HEK293 (cell line): ENCODE results near the gene ACSL4.

ENCODE experiments used
- CTCF ChIA-PET: fragments of 350-600 bp; formaldehyde crosslinking; extraction: SDS; loops from one replicate; lab custom pipeline; 2021; ENCODE audit warnings: antibody characterized with exemption; lab: Yijun Ruan, JAX
- POLR2A ChIA-PET: fragments of 300-600 bp; formaldehyde crosslinking; extraction: SDS; loops from one replicate; lab custom pipeline; 2020; ENCODE audit warnings: antibody characterized with exemption, inconsistent platforms; lab: Yijun Ruan, JAX
- H3K27ac ChIP-seq: fragments of 200-500 bp; sonication (Bioruptor generic); 2 replicates; pipeline ENCODE4 v1.5.1; 2014; ENCODE audit warnings: low read depth, low read length, control low read depth, inconsistent platforms; ENCODE audit errors: extremely low read depth
- H3K36me3 ChIP-seq, 2 experiments: fragments of 200-500 bp in 1 of 2; sonication (Bioruptor generic) in 1 of 2; 1 replicate in 1 of 2; 2 replicates in 1 of 2; pipeline ENCODE4 v1.5.1; 2014 to 2017; ENCODE audit warnings: inconsistent platforms in 2 of 2, low read length in 2 of 2; ENCODE audit not compliant: control insufficient read depth in 2 of 2, insufficient read depth in 1 of 2
- H3K4me1 ChIP-seq: fragments of 200-500 bp; sonication (Bioruptor generic); 2 replicates; pipeline ENCODE4 v1.5.1; 2014; ENCODE audit warnings: mild to moderate bottlenecking, low read length, inconsistent platforms; ENCODE audit not compliant: control insufficient read depth, insufficient read depth
- H3K4me3 ChIP-seq: 2 replicates; pipeline ENCODE4 v1.5.1; 2011; ENCODE audit warnings: low read depth, mild to moderate bottlenecking, control low read depth, low read length, moderate library complexity
- H3K9me3 ChIP-seq: fragments of 200-500 bp; sonication (Bioruptor generic); 2 replicates; pipeline ENCODE4 v1.5.1; 2014; ENCODE audit warnings: low read depth, low read length, inconsistent platforms; ENCODE audit not compliant: control insufficient read depth, insufficient read depth
- CTCF ChIP-seq: fragments of 450-650 bp; formaldehyde crosslinking; IDR thresholded peaks from 2 replicates; pipeline ENCODE4 v1.5.1; 2016; ENCODE audit warnings: missing biosample characterization, missing genetic modification characterization
- GLIS2 ChIP-seq: fragments of 450-650 bp; formaldehyde crosslinking; IDR thresholded peaks from 2 replicates; pipeline ENCODE4 v1.5.1; 2016; ENCODE audit warnings: missing biosample characterization, missing genetic modification characterization
- MEIS1 ChIP-seq: sonication (generic); formaldehyde crosslinking; IDR thresholded peaks from 2 replicates; pipeline ENCODE4 v1.8.1; 2022; ENCODE audit warnings: missing genetic modification reagents, mild to moderate bottlenecking, borderline replicate concordance
- SALL2 ChIP-seq: fragments of 450-650 bp; formaldehyde crosslinking; IDR thresholded peaks from 2 replicates; pipeline ENCODE4 v1.5.0; 2017; ENCODE audit warnings: missing biosample characterization, mild to moderate bottlenecking, missing genetic modification characterization, borderline replicate concordance
- TSHZ1 ChIP-seq: fragments of 450-650 bp; formaldehyde crosslinking; IDR thresholded peaks from 2 replicates; pipeline ENCODE4 v1.5.1; 2016; ENCODE audit warnings: missing biosample characterization, missing genetic modification characterization, borderline replicate concordance
- ZBTB44 ChIP-seq: fragments of 450-650 bp; IDR thresholded peaks from 2 replicates; pipeline ENCODE4 v1.5.1; 2018; ENCODE audit warnings: missing biosample characterization, mild to moderate bottlenecking, missing genetic modification characterization
- ZBTB49 ChIP-seq: fragments of 450-650 bp; formaldehyde crosslinking; IDR thresholded peaks from 2 replicates; pipeline ENCODE4 v1.5.1; 2016; ENCODE audit warnings: missing biosample characterization, missing genetic modification characterization, low read depth
- ZNF148 ChIP-seq: fragments of 450-650 bp; formaldehyde crosslinking; IDR thresholded peaks from 2 replicates; pipeline ENCODE4 v1.5.0; 2017; ENCODE audit warnings: missing biosample characterization, missing genetic modification characterization, borderline replicate concordance
- ZNF221 ChIP-seq: fragments of 450-650 bp; formaldehyde crosslinking; IDR thresholded peaks from 2 replicates; pipeline ENCODE4 v1.5.1; 2017; ENCODE audit warnings: missing biosample characterization, missing genetic modification characterization, borderline replicate concordance
- ZNF266 ChIP-seq: fragments of 450-650 bp; formaldehyde crosslinking; IDR thresholded peaks from 2 replicates; pipeline ENCODE4 v1.5.1; 2016; ENCODE audit warnings: missing biosample characterization, missing genetic modification characterization, low read depth
- ZNF350 ChIP-seq: fragments of 450-650 bp; formaldehyde crosslinking; IDR thresholded peaks from 2 replicates; pipeline ENCODE4 v1.5.0; 2017; ENCODE audit warnings: missing biosample characterization, mild to moderate bottlenecking, missing genetic modification characterization
- ZNF473 ChIP-seq: fragments of 450-650 bp; formaldehyde crosslinking; IDR thresholded peaks from 2 replicates; pipeline ENCODE4 v1.5.1; 2017; ENCODE audit warnings: missing biosample characterization, missing genetic modification characterization
- ZNF596 ChIP-seq: fragments of 450-650 bp; IDR thresholded peaks from 2 replicates; pipeline ENCODE4 v1.5.0; 2018; ENCODE audit warnings: missing biosample characterization, mild to moderate bottlenecking, missing genetic modification characterization, moderate library complexity
- ZNF600 ChIP-seq: fragments of 450-650 bp; formaldehyde crosslinking; IDR thresholded peaks from 2 replicates; pipeline ENCODE4 v1.5.1; 2016; ENCODE audit warnings: missing biosample characterization, missing genetic modification characterization
- ZNF660 ChIP-seq: fragments of 450-650 bp; IDR thresholded peaks from 2 replicates; pipeline ENCODE4 v1.5.1; 2018; ENCODE audit warnings: missing biosample characterization, mild to moderate bottlenecking, missing genetic modification characterization
- ZNF692 ChIP-seq: fragments of 450-650 bp; formaldehyde crosslinking; IDR thresholded peaks from 2 replicates; pipeline ENCODE4 v1.5.1; 2016; ENCODE audit warnings: missing biosample characterization, missing genetic modification characterization
- ZNF791 ChIP-seq: fragments of 450-650 bp; formaldehyde crosslinking; IDR thresholded peaks from 2 replicates; pipeline ENCODE4 v1.5.1; 2016; ENCODE audit warnings: missing biosample characterization, missing genetic modification characterization
- ZSCAN4 ChIP-seq: fragments of 450-650 bp; formaldehyde crosslinking; IDR thresholded peaks from 2 replicates; pipeline ENCODE4 v1.5.1; 2017; ENCODE audit warnings: missing biosample characterization, missing genetic modification characterization

The ACSL4 gene

GRCh38 chrX:109774706-109775105 is 41.6 kb upstream of the ACSL4 start (continued):
- no peak for TF ChIP-seq ZSCAN4 (tag by site-specific recombination)
- TF ChIP-seq ZNF600 (tag by site-specific recombination), result no peak
- no peak for TF ChIP-seq ZNF791
- TF ChIP-seq ZNF473 (tag by site-specific recombination), result no peak
- TF ChIP-seq MEIS1 (CRISPR knock-in tag), result no peak
- no peak for TF ChIP-seq ZNF660 (tag by site-specific recombination)
- TF ChIP-seq ZBTB44 (tag by site-specific recombination), result no peak
- no peak for TF ChIP-seq CTCF (tag by site-specific recombination)

GRCh38 chrX:109774136-109774535 is 41.1 kb upstream of the ACSL4 start:
- CTCF ChIA-PET, result interaction anchor here (1.9 kb wide), 1 partner anchor 62 kb away, joined by 6 read pairs; no protein-coding TSS in a partner anchor
- Histone ChIP-seq H3K9me3 (no peaks in the 10 kb centered on the region; the same call in 1 of the 2 replicates), H3K36me3 (no peaks in the 10 kb centered on the region), H3K4me1 (no peaks in the 10 kb centered on the region), H3K27ac (no peak overlapping the region), H3K4me3 (no peak overlapping the region)
- TF ChIP-seq ZNF350 (tag by site-specific recombination) (no peak), ZNF221 (no peak), ZBTB49 (tag by site-specific recombination) (no peak)
- POLR2A ChIA-PET, result no interaction called here

- ChIA-PET CTCF (interaction anchor here (1.9 kb wide), 1 partner anchor 61 kb away, joined by 6 read pairs; no protein-coding TSS in a partner anchor), POLR2A (no interaction called here)
- Histone ChIP-seq H3K36me3 (no peaks in the 10 kb centered on the region), H3K4me3 (no peak overlapping the region), H3K9me3 (no peaks in the 10 kb centered on the region; the same call in 1 of the 2 replicates), H3K27ac (no peak overlapping the region), H3K4me1 (no peaks in the 10 kb centered on the region)
- no peak for TF ChIP-seq ZNF692 (tag by site-specific recombination)
- TF ChIP-seq GLIS2 (tag by site-specific recombination), result no peak
- no peak for TF ChIP-seq TSHZ1 (tag by site-specific recombination)
- TF ChIP-seq ZNF266, result no peak
- no peak for TF ChIP-seq ZNF148 (tag by site-specific recombination)
- TF ChIP-seq ZNF596 (tag by site-specific recombination), result no peak
- TF ChIP-seq SALL2 (tag by site-specific recombination), result no peak
These were observed 40.3 kb upstream of the ACSL4 start for GRCh38 chrX:109773374-109773773.
